ENCODE measurements around the gene HENMT1.

The HENMT1 gene

DNA sequence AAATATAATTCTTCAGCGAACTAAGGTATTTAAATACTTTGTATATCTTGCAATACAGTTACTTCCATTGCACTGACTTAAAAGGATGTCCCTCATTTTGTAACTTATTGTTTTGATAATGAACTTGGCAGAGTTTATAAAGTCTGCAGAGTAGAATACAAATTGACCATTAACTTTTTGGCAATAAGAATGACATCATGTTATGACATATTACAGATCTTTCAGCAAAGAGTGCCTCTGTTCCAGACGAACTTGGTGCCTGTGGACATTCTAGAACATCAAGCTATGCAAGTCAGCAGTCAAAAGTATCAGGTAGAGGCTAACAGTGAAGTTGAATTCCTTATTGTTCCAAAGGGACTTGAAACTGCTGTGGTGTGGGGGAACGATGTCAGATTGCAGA is 32.9 kb downstream of the HENMT1 start:
- DNase-seq (ENCODE audit: low read depth in 2 of 2), result no peak

GRCh38 chr1:108627256-108627655 is 33.6 kb downstream of the HENMT1 start:
- no peak for DNase-seq (ENCODE audit: low read depth in 2 of 2)

DNA sequence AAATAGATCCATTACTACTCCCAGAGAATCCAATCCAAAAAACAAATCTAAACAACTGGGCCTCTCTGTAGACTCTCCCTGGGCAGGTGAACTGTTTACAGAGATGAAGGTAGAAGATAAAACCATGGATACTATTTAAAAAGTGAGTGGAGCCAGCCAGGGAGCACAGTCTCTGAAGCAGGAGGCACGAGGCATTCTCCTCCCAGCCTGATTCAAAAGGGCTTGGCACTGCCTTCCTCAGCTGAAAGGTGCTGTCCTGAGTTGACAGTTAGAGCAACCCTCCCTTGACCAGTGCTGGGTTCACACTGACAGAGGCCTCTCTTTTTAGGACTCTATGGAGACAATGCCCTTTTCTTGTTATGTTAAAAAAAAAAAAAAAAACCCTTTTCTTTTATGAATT is 36.8 kb downstream of the HENMT1 start:
- DNase-seq (ENCODE audit: low read depth in 2 of 2), result no peak

- DNase-seq (ENCODE audit: low read depth in 2 of 2), result no peak
These were observed 43.2 kb downstream of the HENMT1 start for GRCh38 chr1:108617724-108618056.

DNA sequence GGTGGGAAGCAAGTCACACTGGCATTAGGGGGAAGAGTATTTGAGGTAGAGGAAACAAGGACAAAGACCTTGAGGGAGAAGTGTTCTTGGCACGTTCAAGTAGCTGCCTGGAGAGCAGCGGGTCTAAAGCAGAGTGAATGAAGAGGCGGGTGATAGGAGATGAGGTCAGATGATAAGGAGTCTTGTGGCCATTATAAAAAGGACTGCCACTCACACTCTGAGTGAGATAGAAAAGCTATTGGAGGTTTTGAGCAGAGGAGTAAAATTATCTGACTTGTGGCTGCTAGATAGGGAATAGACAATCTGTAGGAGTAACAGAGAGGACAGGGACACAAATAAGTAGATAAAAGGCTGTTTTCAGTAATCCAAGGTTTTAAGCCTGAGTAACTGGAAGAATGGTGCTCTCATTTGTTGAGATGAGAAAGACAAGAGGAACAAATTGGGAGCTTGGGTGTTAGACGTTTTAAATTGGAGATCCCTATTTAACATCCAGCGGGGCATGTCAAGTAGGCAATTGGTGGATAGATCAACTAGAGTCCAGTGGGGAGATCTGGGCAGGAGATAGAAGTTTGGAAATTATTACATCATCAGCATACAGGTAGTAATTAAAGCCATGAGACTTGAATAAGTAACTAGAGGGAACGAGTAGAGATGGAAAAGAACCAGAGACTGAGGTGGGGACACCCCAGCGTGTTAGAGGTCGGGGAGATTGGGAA is 43.7 kb downstream of the HENMT1 start:
- no peak for DNase-seq (ENCODE audit: low read depth in 2 of 2)

GRCh38 chr1:108615544-108615943 is 45.3 kb downstream of the HENMT1 start:
- no peak for DNase-seq (ENCODE audit: low read depth in 2 of 2)

- no peak for DNase-seq (ENCODE audit: low read depth in 2 of 2)
These were observed 48.4 kb downstream of the HENMT1 start for GRCh38 chr1:108612496-108612895.

DNA sequence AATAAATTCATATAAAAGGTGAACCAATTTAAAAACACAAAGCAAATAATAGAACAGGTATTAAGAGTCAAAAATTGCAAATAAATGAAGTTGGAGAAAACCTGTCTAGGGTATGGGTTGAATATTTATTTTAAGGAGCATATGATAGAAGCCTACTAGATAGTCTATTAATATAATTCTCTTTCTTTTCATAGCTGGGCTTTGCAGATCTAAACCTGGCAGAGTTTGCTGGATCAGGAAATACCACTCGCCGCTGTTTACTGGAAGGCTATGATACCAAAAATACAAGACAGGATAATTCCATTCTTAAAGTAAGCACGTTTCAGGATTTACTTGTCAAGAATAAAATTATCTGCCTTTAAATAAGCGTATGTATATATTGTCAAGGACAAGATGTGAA is 48.9 kb downstream of the HENMT1 start:
- no peak for DNase-seq (ENCODE audit: low read depth in 2 of 2)

- no peak for DNase-seq (ENCODE audit: low read depth in 2 of 2)
These were observed 50.8 kb downstream of the HENMT1 start for GRCh38 chr1:108610073-108610472.

DNA sequence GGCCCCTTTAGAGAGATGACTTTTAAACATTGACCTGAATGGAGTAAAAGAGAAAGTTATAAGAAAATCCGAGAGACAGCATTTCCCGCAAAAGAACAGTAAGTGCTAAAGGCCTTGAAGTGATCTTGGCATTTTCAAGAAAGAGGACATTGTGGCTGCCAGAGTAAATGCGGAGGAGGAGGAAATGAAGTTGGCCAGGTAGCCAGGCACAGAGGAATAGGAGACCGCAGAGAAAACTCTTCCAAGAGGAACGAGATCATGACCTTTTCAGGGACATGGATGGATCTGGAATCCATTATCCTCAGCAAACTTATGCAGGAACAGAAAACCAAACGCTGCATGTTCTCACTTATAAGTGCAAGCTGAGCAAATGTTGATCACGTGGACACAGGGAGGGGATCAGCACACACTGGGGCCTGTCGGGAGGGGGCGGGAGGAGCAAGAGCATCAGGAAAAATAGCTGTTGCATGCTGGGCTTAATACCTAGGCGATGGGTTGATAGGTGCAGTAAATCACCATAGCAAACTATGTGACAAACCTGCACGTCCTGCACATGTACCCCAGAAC is 51.3 kb downstream of the HENMT1 start:
- no peak for DNase-seq (ENCODE audit: low read depth in 2 of 2)

DNA sequence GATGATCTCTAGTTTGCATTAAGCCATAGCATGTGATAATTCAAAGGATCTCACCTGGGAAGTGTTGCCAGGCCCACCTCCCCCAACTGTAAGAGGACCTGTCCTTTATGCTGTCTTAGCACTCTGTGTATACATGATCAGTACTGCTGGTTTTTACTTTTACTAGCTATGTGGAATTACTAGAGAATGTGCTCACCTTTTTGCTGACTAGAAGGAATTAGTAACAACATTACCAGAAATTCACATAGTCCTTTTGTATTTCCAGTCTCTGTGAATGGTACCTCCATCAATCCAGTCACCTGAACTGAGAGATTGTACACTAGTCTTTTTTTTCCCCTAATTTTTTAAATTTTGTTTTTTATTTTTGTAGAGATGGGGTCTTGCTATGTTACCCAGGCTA is 54.4 kb downstream of the HENMT1 start:
- no peak for DNase-seq (ENCODE audit: low read depth in 2 of 2)

- no peak for DNase-seq (ENCODE audit: low read depth in 2 of 2)
These were observed 55.3 kb downstream of the HENMT1 start for GRCh38 chr1:108605633-108606032.

DNA sequence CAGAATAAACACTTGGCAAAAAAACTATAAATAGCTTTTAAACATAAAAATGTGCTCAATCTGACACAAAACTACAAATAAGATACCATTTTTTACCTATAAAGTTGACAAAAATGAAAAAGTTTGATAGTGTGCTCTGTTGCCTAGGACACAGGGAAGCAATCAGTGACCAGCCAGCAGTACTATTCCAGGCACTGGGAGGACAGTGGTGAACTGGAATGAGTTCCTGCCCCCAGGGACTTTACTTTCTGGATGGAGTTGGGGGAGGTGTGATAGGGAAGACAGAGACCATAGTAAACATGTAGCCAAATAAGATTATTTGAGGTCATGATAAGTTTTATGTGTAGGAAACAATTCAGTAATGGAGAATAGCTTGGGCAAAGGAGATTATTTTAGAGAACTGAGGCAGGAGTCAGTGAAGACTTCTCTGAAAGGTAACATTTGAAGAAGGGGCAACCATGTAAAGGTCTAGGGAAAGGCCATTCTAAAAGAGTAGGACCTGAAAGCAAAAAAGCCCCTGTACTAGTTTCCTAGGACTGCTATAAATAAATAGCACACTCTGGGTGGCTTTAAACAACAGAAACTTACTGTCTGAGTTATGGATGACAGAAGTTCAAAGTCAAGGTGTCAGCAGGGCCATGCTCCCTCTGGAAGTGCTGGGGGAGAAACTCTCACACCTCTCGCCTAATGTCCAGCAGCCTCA is 59.0 kb downstream of the HENMT1 start:
- DNase-seq (ENCODE audit: low read depth in 2 of 2), result no peak

DNA sequence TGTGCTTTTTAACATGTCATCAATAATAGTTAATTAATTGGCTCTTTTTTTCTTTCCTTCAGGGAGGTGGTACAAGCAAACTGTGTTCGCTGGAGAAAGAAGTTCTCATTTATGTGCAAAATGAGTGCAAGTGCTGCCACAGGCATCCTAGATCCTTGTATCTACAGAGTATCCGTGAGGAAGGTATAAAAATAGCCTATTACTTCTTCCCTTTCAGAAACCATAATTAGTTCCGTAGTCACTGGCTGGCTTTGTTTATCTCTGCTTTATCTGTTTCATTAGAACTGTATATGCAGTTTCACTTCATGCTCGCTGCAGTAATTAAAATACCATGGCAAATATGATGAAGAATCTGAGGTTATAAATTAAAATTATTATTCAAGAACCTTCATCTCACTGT is 60.4 kb downstream of the HENMT1 start:
- no peak for DNase-seq (ENCODE audit: low read depth in 2 of 2)

GRCh38 chr1:108598340-108598739 is 62.6 kb downstream of the HENMT1 start:
- no peak for DNase-seq (ENCODE audit: low read depth in 2 of 2)
